ENCODE data around the gene MRM1.
"Not testable (repeated sequence)": the region's sequence is repeated elsewhere in the genome, so short reads cannot be mapped to it uniquely, and the experiment has no call there.

MRM1 gene

GRCh38 chr17:36602030-36602748 is 806 bp downstream of the MRM1 start:
- no peak for DNase-seq

GRCh38 chr17:36602924-36603384 is 1.6 kb downstream of the MRM1 start:
- peak; percentile 44 to 82 for DNase-seq

GRCh38 chr17:36605028-36605427 is 3.6 kb downstream of the MRM1 start:
- not testable (repeated sequence) for DNase-seq

GRCh38 chr17:36608280-36608679 is 6.9 kb downstream of the MRM1 start:
- no peak for DNase-seq

- no peak for DNase-seq
Measured at GRCh38 chr17:36608794-36609497, 7.6 kb downstream of the MRM1 start.

GRCh38 chr17:36609498-36609862 is 8.1 kb downstream of the MRM1 start:
- DNase-seq, result no peak

GRCh38 chr17:36610474-36610873 is 9.1 kb downstream of the MRM1 start:
- DNase-seq, result no peak

GRCh38 chr17:36611345-36612072 is 10.1 kb downstream of the MRM1 start:
- DNase-seq, result no peak

GRCh38 chr17:36612323-36612722 is 10.9 kb downstream of the MRM1 start:
- DNase-seq, result no peak

GRCh38 chr17:36613155-36613554 is 11.8 kb downstream of the MRM1 start:
- no peak for DNase-seq

GRCh38 chr17:36614081-36614480 is 12.7 kb downstream of the MRM1 start:
- DNase-seq, result no peak

- no peak for DNase-seq
Measured at GRCh38 chr17:36614933-36615332, 13.6 kb downstream of the MRM1 start.

- DNase-seq, result no peak
Measured at GRCh38 chr17:36616061-36617029, 15.0 kb downstream of the MRM1 start.

- no peak for DNase-seq
Measured at GRCh38 chr17:36617773-36618172, 16.4 kb downstream of the MRM1 start.

- DNase-seq, result no peak
Measured at GRCh38 chr17:36623281-36623680, 21.9 kb downstream of the MRM1 start.

- DNase-seq, result no peak
Measured at GRCh38 chr17:36625188-36625587, 23.8 kb downstream of the MRM1 start.

GRCh38 chr17:36627101-36627500 is 25.7 kb downstream of the MRM1 start:
- DNase-seq, result no peak

- no peak for DNase-seq
Measured at GRCh38 chr17:36628576-36628975, 27.2 kb downstream of the MRM1 start.

GRCh38 chr17:36629252-36629847 is 28.0 kb downstream of the MRM1 start:
- peak in 1 of 2 experiments; percentile 70 for DNase-seq

- DNase-seq, result no peak
Measured at GRCh38 chr17:36629970-36630502, 28.7 kb downstream of the MRM1 start.

- DNase-seq, result no peak
Measured at GRCh38 chr17:36631022-36631421, 29.6 kb downstream of the MRM1 start.

All from NCI-H446 (cell line).